ENCODE results near the gene SMOC2.

Gene SMOC2

GRCh38 chr6:168620578-168620977 lies 179.6 kb downstream of the SMOC2 start:
- Histone ChIP-seq H3K4me3 (no peak overlapping the region), H3K27me3 (ENCODE audit: low read depth) (no peaks in the 10 kb centered on the region), H3K9me3 (no peaks in the 10 kb centered on the region), H3K36me3 (replicated peaks) (no peaks in the 10 kb centered on the region), H3K4me1 (no peaks in the 10 kb centered on the region)
- DNase-seq (ENCODE audit: low spot score in 2 of 2) = no peak
- in situ Hi-C loops (cut with MboI; ENCODE audit: low sequenced_read_pairs) = no loop called here

DNA sequence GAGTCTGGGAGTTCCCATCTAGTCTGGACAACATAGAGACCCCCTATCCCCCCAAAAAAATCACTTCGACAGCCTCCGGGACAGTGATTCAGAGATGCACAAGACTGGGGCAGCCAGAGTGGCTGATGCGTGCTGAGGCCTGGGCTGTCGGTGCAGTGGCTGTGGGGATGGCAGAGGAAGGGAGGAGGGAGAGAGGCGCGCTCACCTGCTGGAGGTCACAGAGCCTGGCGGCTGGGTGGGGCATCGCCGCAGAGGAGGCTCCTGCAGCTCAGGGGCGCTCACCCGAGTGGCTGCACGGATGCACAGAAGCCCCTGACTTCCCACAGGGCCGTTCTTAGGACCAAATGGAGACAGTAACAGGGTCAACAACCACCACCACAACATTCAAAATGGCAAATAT lies 182.8 kb downstream of the SMOC2 start:
- H3K27me3 ChIP-seq (ENCODE audit: low read depth) = no peaks in the 10 kb centered on the region
- H3K4me3 ChIP-seq = no peak overlapping the region
- no peaks in the 10 kb centered on the region for H3K36me3 ChIP-seq (replicated peaks)
- no peaks in the 10 kb centered on the region for H3K4me1 ChIP-seq
- no peaks in the 10 kb centered on the region for H3K9me3 ChIP-seq
- in situ Hi-C loops (cut with MboI; ENCODE audit: low sequenced_read_pairs) = no loop called here
- DNase-seq (ENCODE audit: low spot score in 2 of 2) = no peak

DNA sequence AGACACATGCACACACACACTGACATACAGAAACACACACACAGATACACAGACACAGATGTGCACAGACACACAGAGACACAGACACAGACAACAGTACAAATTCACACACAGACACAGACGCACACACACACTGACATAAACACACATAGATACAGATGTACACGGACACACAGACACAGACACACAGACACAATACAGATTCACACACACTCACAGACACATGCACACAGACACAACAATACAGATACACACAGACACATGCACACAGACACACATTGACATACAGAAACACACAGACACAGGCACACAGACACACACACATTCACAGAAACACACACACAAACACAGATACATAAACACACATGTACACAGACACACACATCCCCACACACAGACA lies 183.6 kb downstream of the SMOC2 start:
- H3K36me3 ChIP-seq (replicated peaks) = no peaks in the 10 kb centered on the region
- H3K27me3 ChIP-seq (ENCODE audit: low read depth) = no peaks in the 10 kb centered on the region
- in situ Hi-C loops (cut with MboI; ENCODE audit: low sequenced_read_pairs) = no loop called here
- H3K4me3 ChIP-seq = no peak overlapping the region
- H3K9me3 ChIP-seq = no peaks in the 10 kb centered on the region
- no peak for DNase-seq (ENCODE audit: low spot score in 2 of 2)
- no peaks in the 10 kb centered on the region for H3K4me1 ChIP-seq

GRCh38 chr6:168624948-168625347 lies 184.0 kb downstream of the SMOC2 start:
- H3K36me3 ChIP-seq (replicated peaks) = no peaks in the 10 kb centered on the region
- H3K9me3 ChIP-seq = no peaks in the 10 kb centered on the region
- in situ Hi-C loops (cut with MboI; ENCODE audit: low sequenced_read_pairs) = no loop called here
- no peak overlapping the region for H3K4me3 ChIP-seq
- H3K27me3 ChIP-seq (ENCODE audit: low read depth) = no peaks in the 10 kb centered on the region
- no peak for DNase-seq (ENCODE audit: low spot score in 2 of 2)
- H3K4me1 ChIP-seq = no peaks in the 10 kb centered on the region

- H3K9me3 ChIP-seq = no peaks in the 10 kb centered on the region
- no peaks in the 10 kb centered on the region for H3K36me3 ChIP-seq (replicated peaks)
- no peaks in the 10 kb centered on the region for H3K27me3 ChIP-seq (ENCODE audit: low read depth)
- in situ Hi-C loops (cut with MboI; ENCODE audit: low sequenced_read_pairs) = no loop called here
- no peaks in the 10 kb centered on the region for H3K4me1 ChIP-seq
- no peak for DNase-seq (ENCODE audit: low spot score in 2 of 2)
- H3K4me3 ChIP-seq = no peak overlapping the region
Measured at GRCh38 chr6:168625602-168626001, 184.6 kb downstream of the SMOC2 start.

GRCh38 chr6:168626046-168626602 lies 185.1 kb downstream of the SMOC2 start:
- no peaks in the 10 kb centered on the region for H3K4me1 ChIP-seq
- in situ Hi-C loops (cut with MboI; ENCODE audit: low sequenced_read_pairs) = no loop called here
- H3K36me3 ChIP-seq (replicated peaks) = no peaks in the 10 kb centered on the region
- DNase-seq (ENCODE audit: low spot score in 2 of 2) = no peak
- no peak overlapping the region for H3K4me3 ChIP-seq
- H3K9me3 ChIP-seq = no peaks in the 10 kb centered on the region
- H3K27me3 ChIP-seq (ENCODE audit: low read depth) = no peaks in the 10 kb centered on the region

- no peak for DNase-seq (ENCODE audit: low spot score in 2 of 2)
- H3K36me3 ChIP-seq (replicated peaks) = no peaks in the 10 kb centered on the region
Measured at GRCh38 chr6:168627506-168628175, 186.7 kb downstream of the SMOC2 start.

DNA sequence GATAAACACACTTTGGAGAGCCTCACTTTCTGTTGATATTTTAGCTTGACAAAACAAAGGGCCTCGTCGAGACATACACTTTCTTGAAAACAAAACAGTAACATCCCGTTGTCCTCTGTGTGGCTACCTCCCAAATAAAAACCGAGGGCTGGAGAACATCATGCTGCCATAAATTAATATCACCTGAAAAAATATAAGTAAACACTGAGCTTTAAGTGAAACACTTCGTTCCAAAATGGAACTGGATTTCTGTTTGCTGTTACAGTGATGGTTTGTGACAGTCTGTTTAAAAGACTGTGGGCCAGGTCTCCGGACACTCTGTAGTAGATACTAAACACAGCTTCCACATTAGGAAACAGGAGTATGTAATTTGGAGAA lies 187.2 kb downstream of the SMOC2 start:
- no peak for DNase-seq (ENCODE audit: low spot score in 2 of 2)
- Histone ChIP-seq H3K36me3 (replicated peaks) (no peaks in the 10 kb centered on the region), H3K27me3 (ENCODE audit: low read depth) (no peaks in the 10 kb centered on the region), H3K9me3 (no peaks in the 10 kb centered on the region), H3K4me3 (no peak overlapping the region), H3K4me1 (no peaks in the 10 kb centered on the region)
- in situ Hi-C loops (cut with MboI; ENCODE audit: low sequenced_read_pairs) = no loop called here

More at GRCh38 chr6:168627506-168628175, 186.7 kb downstream of the SMOC2 start:
- H3K9me3 ChIP-seq = no peaks in the 10 kb centered on the region
- in situ Hi-C loops (cut with MboI; ENCODE audit: low sequenced_read_pairs) = no loop called here
- no peak overlapping the region for H3K4me3 ChIP-seq
- no peaks in the 10 kb centered on the region for H3K4me1 ChIP-seq
- H3K27me3 ChIP-seq (ENCODE audit: low read depth) = no peaks in the 10 kb centered on the region

GRCh38 chr6:168628732-168629245 lies 187.8 kb downstream of the SMOC2 start:
- Histone ChIP-seq H3K4me3 (no peak overlapping the region), H3K9me3 (no peaks in the 10 kb centered on the region), H3K4me1 (no peaks in the 10 kb centered on the region), H3K27me3 (ENCODE audit: low read depth) (no peaks in the 10 kb centered on the region), H3K36me3 (replicated peaks) (no peaks in the 10 kb centered on the region)
- in situ Hi-C loops (cut with MboI; ENCODE audit: low sequenced_read_pairs) = no loop called here
- DNase-seq (ENCODE audit: low spot score in 2 of 2) = no peak

DNA sequence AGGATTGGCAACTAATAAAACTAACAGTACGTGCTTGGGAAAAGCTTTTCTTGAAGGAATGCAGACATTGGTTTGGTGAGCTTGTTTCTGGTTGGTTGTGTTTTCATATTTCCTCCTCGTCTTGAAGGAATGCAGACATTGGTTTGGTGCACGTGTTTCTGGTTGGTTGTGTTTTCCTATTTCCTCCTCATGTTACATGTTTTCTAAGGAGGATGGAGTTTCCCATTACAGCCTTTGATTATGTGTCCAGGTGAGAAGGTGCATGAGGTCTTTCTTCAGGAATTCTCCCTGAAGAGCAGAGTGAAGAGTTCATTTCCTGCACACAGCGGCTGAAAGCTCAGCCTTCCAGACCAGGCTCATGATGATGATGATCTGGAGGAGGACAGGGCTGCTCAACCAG lies 190.6 kb downstream of the SMOC2 start:
- in situ Hi-C loops (cut with MboI; ENCODE audit: low sequenced_read_pairs) = no loop called here
- Histone ChIP-seq H3K27me3 (ENCODE audit: low read depth) (no peaks in the 10 kb centered on the region), H3K36me3 (replicated peaks) (no peaks in the 10 kb centered on the region), H3K9me3 (no peaks in the 10 kb centered on the region), H3K4me1 (no peaks in the 10 kb centered on the region), H3K4me3 (no peak overlapping the region)
- no peak for DNase-seq (ENCODE audit: low spot score in 2 of 2)

DNA sequence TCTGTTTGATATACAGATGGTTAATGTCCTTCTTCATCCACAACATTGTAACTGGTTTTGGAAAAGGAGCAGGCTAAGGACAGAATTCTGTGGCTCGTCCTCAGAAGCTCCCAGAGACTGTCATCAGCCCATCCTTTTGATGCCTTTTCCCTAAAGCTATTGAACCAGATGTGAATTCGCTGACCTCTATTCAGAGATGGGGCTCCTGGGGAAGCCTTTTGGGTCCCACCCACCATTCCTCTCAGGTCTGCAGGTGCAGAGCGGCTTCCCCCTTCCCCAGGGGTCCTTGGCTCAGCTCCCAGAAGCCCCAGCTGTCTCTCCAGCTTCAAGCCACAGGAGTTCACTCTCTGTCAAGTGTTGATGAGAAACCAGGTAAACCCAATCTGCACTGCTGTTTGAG lies 191.7 kb downstream of the SMOC2 start:
- Histone ChIP-seq H3K4me3 (no peak overlapping the region), H3K9me3 (no peaks in the 10 kb centered on the region), H3K27me3 (ENCODE audit: low read depth) (no peaks in the 10 kb centered on the region), H3K36me3 (replicated peaks) (no peaks in the 10 kb centered on the region), H3K4me1 (no peaks in the 10 kb centered on the region)
- in situ Hi-C loops (cut with MboI; ENCODE audit: low sequenced_read_pairs) = no loop called here
- DNase-seq (ENCODE audit: low spot score in 2 of 2) = no peak

GRCh38 chr6:168634541-168635328 lies 193.8 kb downstream of the SMOC2 start:
- Histone ChIP-seq H3K27me3 (ENCODE audit: low read depth) (no peaks in the 10 kb centered on the region), H3K4me3 (no peak overlapping the region), H3K36me3 (replicated peaks) (no peaks in the 10 kb centered on the region), H3K9me3 (no peaks in the 10 kb centered on the region), H3K4me1 (no peaks in the 10 kb centered on the region)
- in situ Hi-C loops (cut with MboI; ENCODE audit: low sequenced_read_pairs) = no loop called here
- DNase-seq (ENCODE audit: low spot score in 2 of 2) = no peak

DNA sequence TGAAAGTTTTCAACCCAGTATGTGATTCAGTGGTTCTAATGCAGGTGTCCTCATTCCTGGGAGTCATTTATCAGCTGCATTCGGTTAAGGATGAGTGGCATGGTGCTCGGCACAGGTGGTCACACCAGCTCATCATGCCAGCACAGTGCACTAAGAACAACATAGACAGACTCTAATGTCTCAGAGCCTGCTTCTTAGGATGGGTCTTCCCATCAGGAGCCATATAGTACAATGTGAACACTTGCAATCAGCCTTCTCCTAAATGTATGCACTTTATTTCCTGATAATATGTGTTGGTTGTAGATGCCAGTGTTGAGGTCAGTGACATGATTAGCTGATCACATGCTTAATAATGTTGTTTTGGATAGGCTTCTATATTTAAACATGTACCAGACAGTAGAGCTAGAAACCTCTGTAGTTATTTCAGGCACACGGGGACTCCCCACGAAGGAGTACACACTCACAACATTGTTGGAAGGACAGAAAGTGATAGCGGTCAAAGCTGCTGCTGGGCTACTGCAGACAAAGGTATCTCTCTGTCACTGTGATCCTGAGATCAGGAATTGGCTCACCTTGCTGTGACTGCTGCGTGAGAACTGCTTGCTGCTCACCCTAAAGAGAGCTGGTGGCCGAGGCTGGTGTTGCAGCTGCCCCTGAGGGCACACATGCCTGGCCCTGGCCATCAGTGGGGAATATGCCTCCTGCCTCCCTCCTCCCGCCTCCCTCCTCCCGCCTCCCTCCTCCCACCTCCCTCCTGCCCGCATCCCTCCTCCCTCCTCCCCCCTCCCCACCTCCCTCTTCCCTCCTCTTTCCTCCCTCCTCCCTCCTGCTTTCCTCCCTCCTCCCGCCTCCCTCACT lies 195.4 kb downstream of the SMOC2 start:
- no peak for DNase-seq (ENCODE audit: low spot score in 2 of 2)

More for the DNA sequence above, 195.4 kb downstream of the SMOC2 start:
- in situ Hi-C loops (cut with MboI; ENCODE audit: low sequenced_read_pairs) = no loop called here
- H3K4me1 ChIP-seq = peaks cover 4% of the 10 kb centered on the region
- H3K27me3 ChIP-seq (ENCODE audit: low read depth) = no peaks in the 10 kb centered on the region
- no peak overlapping the region for H3K4me3 ChIP-seq
- no peaks in the 10 kb centered on the region for H3K36me3 ChIP-seq (replicated peaks)
- no peaks in the 10 kb centered on the region for H3K9me3 ChIP-seq

Measured in HAP-1 (cell line).